GM19023 (cell line): ENCODE results near the gene STEAP4.

Experiments used
- ATAC-seq: cut with Tn5 transposase; IDR thresholded peaks from one replicate; pipeline ENCODE4 v1.9.1; 2021; ENCODE audit warnings: mild to moderate bottlenecking, moderate library complexity; ENCODE audit not compliant: unreplicated experiment

The STEAP4 gene

DNA sequence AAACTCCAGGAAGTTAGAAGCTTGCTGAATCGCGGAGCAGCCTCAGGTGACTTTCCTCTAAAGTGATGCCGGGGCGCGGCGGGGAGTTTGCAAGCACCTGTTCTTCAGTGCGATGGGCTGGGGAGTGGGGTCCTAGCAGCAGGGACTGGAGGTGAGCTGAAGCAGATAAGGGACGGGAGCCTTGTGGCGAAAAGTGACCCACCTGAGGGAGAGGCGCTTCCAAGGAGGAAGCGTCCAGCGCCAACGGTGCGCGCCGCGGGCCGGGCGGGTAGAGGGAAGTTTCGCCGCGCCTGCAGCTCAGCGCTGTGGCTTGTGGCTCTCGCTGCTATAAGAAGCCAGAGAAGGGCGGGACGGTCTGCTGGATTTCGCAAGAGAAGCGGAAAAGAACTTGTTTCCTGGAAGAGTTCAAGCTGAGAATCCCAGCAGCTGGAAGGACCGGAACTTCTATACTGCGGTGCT is at the start of gene STEAP4:
Gene STEAP4 (minus strand): TSS at position 305 of the 459 bp plus-strand sequence. CDS start 22,625 bp downstream, outside the sequence.
- ATAC-seq: no peak

DNA sequence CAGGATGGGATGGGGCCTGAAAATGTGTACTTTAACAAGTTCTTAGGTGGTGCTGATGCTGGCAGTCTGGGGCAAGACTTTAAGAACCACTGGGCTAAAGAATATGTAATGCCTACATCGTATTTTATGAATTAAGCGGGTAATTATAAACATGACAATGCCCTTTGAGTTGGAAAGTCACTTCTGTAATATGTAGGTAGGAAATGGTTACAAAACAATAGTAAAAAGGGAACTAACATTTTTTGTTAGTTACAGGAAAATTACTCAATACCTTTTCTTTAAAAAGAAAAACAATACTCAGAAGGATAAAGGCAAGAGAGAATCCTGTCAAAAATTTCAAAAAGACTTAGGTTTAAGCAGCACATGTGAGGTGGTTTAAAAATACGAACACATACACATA is 48.3 kb upstream of the STEAP4 start:
- no peak for ATAC-seq

DNA sequence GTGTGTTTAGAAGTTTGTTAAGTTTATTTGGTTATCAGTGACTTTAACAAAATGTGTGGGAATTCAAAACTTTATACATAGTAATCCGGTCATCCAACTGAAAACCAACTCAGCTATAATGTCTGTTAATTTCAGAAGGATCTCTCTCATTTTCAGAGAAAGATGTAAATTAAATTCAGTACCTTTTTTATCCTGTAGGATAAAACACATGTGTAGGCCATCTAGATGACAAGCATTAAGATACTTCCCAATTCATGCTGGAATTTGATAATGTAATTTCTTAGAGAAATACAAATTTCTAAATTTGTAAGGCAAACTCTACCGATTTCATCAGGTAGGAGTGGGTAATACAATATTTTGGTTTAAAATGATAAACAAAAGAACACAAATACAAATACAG is 43.4 kb upstream of the STEAP4 start:
- ATAC-seq: no peak

DNA sequence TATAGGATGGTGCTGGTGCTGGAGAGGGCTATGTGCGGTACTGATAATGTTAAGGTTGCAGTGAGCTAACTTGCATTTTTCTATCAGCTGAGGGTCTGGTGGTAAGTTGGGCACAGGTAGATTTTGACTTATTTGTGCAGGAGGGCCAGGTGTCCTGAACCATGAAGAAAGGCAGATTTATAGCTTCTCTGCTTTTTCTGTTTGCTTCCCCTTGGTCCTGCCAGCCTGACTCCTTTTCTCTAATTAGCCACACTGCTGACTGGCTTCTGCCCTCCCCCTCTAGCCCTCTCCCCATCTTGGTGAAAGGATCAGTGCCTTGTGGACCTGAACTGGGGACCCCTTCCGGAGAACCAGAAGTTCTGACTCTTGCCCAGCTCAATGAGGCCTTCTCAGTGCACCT is 40.8 kb upstream of the STEAP4 start:
- no peak for ATAC-seq

DNA sequence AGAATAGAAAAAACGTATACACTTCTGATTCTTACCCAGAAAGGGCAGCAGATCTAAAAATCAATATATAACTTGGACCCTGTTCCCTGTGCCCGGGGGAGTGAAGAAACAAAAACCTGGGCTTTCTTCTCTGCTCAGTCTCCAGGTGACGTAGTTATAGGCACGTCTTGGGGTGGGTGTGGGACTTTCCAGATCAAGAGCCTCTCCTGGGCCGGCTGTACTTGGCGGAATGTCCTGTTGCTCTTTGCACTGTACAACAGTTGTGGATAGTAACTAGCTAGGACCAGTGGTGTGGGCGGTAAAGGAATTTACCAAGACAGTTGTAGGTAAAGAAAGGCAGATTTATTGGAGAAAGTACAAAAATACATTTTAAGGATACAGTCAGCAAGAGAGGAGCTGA is 40.4 kb upstream of the STEAP4 start:
- ATAC-seq: no peak

DNA sequence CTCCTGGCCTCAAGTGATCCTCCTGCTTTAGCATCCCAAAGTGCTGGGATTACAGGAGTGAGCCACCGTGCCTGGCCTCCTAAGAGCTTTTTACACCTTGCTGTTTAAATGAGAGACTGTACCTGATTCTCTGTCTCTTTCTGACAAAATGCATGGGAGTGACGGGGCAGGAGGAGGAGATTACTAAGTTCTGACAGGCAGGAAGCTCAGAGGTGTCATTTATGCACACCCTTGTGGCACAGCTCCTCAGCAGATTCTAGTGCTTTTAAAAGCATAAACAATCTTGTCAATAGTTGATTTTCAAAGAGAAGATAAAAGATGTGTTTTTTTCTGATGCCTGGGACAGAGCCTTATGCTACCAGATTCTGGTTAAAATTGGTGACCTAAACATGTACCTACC is 39.7 kb upstream of the STEAP4 start:
- no peak for ATAC-seq

DNA sequence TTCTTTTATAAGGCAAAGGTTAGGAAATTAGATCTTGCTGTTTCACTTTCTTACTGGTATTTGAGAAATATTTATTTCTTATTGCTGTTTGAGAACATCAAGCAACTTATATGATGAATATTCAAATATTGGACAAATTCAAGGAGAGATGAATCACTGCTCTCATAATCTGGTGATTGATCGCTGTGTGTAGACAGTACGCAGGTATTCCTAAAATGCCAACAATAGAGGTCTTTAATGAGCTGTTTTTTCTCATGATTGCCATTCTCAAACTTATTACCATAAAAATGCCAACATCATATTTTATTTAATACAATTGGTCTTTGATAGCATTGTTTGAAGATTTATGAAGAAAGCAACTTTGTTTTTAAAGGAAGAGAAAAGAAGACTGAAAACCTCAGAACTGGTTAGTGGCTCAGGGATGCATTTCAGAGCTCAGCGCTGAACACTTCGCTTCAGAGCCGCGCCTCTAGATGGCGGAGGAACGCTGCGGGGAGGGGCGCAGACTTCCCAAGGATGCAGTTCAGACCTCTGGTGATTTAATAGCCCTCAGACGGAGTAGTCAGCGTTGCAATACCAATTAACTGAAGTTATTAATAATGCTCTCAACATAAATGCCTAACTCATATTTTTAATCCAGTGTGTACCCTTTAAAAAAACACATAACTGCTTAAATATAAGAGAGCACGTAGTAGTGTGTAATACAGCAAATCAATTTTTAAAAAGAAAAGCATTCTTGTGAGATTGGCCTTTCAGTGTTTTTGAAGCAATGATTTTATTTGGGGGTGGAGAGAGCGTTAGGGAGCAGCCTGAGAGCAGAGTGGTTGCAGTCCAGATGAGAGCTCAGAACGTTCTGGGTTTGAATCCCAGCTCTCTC is 38.5 kb upstream of the STEAP4 start:
- ATAC-seq: no peak

DNA sequence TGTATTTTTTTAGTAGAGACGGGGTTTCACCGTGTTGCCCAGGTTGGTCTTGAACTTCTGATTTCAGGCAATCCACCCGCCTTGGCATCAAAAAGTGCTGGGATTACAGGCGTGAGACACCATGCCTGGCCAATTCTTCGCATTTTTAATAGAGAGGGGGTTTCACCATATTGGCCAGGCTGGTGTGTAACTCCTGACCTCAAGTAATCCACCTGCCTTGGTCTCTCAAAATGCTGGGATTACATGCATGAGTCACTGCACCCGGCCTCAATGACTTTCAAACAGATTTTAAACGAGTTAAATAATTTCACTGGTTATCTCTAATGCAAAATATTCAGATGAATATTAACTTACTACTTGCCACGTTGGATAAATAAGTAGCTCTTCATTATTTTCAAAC is 37.6 kb upstream of the STEAP4 start:
- no peak for ATAC-seq

DNA sequence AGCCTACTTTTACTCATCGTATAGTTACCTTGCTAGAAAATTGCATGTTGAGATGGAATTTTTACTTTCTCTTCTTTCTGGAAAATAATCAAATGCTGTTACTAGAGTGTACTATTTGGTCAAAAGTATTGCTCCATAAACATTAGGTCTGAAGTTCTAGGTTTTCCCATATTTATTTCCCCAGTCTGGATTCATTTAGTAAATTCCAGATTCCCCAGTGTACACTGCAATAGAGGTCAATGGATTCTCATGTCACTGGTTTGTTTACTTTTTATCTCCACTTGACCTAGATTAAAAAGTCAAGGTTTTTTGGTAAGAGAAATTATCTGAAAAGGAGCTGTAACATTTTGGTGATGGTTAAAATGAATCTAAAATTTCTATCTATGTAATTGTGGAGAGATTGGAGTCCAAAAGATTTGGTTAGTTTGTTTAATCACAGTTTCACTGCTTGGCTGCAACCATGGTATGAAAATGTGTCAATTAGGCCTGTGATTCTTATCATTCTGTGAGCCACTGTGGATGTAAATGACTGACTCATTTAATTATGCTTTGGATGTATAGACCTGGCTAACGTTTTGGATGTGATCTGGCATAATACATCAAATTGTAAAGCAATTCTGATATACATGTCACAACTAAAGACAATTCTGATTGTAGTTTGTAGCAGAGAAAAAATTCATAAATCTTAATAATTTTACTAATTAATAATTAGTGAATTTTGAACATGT is 32.7 kb upstream of the STEAP4 start:
- ATAC-seq: no peak

DNA sequence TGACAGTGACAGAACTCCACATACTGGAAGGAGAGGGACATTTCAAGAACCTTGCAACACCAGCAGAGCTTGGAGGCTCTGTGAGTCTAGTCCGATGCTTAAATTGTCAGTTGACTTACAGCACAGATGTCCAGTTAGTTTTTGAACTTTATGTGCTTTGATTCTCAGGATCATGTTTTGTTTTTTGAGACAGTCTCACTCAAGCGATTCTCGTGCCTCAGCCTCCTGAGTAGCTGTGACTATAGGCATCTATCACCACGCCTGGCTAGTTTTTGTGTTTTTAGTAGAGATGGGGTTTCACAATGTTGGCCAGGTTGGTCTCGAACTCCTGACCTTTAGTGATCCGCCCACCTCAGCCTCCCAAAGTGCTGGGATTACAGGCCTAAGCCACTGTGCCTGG is 31.8 kb upstream of the STEAP4 start:
- ATAC-seq: no peak

DNA sequence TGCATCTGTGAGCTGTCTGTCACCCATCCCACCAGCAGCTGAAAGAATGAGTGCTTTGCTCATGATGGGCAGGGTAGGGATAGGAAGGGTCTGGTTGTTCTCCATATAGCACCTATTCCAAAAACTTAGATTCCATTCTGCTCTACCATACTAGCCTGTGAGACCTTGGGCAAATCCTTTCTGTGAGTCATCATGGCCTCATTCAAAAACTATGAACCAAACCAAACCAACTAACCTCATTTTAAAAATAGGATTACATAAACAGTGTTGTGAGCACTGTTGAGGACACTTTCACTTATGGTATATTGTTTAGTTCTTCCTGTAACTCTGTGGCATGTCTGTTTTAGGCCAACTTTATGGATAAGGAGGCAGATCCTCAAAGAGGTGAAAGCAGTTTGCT is 30.9 kb upstream of the STEAP4 start:
- ATAC-seq: no peak

DNA sequence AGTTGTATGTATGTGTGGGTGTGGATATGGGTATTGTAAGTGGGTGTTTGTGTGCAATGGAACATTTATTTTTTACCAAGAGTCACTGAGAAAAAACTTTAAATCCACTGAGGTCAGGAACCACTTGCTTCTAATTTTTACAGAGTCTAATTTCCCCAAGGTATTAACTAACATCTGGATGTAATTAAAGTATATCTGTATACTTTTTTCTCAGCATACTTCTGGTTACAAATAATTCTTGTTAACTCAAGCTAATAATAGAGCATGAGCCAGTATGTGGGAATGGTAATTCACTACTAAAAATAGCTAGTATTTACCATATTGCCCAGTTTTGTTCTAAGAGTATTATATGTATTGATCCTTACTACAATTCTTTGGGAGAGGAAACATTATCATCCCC is 24.6 kb upstream of the STEAP4 start:
- no peak for ATAC-seq

DNA sequence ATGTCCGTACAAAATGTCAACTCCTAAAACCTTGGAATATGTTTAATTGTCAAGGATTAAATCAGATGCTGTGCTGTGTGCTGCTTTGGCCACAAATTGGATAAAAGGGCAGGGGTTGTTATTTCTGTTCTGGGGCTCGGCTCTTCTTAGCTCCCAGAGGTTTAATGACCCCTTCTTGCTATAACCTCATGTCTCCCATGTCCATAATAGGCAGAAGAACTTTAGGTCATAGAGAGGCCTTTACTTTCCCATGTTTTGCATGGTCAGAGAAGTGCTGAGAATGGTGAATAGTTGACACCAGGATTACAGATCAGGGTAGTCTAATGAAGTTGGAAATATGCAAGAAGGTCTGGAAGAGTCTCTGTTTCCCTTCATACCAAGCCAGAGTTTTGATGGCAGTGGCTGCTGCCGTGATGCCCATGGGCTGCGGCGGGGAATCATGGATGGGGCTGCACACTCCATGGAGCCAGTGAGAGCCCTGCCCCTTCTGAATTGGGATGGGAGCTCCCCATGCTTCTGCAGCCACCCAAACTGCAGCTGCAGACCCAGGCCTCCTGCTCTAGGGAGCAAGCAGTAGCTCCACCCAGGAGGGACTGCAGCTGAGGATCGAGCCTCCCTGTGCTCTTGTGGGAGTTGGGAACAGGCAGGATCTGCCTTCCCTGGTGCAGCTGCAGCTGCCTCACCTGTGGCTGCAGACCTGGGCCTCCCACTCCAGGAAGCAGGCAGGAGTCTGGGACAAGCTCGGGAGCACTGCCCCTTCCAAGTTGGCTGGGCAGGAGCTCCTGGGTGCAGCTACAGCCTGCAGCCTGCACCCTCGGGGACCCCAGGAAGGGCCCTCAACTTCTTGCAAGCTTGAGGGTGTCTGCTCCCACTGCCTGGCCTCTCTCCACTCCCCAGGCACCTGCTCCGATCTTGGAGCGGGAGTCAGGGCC is 23.1 kb upstream of the STEAP4 start:
- no peak for ATAC-seq

DNA sequence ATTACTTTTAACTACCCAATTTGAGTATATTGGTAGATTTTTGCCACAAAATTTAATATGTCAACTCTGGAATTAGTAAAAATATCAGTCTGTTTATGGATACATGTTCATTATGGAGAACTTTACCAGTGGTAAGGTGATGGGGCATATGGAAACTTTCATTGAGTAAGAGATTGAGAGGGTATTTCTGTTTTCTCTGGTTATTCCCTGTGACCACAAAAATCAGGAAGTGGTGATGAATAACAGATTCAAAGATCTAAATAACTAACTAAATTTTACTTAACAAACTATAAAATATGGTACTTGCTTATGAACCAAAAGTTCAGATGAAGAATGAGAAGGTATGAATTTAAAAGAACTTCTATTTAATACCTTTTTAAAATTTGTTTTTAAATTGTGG is 22.1 kb upstream of the STEAP4 start:
- no peak for ATAC-seq

DNA sequence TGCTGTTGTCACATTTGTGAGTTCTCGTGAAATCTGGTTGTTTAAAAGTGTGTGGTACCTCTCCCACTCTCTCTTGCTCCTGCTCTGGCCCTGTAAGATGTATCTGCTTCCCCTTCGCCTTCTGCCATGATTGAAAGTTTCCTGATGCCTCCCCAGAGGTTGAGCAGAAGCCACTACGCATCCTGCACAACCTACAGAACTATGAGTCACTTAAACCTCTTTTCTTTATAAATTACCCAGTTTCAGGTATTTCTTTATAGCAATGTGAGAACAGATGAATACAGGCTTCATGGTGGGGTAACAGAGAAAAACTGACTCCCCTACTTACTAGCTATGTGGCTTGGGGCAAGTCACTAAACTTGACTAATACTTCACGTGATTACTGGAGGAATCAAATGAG is 18.0 kb upstream of the STEAP4 start:
- no peak for ATAC-seq

DNA sequence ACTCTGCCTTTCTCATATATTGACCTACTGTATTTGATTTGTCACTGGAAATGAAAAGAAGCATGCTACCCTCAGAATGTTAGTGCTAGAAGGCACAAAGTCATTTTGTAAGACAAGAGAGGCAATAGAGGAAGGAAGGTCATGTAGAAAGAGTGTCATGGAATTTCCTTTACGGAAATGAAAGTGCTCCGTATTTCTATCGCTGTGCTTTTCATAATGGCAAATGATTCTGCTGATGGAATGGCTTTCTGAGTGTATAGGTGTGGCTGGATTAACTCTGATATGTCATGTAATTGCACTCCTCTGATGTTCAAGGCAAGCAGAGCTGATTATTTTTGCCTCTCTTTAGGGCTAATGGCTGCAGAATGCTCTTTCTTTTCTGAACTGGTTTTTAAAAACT is 15.5 kb upstream of the STEAP4 start:
- no peak for ATAC-seq

DNA sequence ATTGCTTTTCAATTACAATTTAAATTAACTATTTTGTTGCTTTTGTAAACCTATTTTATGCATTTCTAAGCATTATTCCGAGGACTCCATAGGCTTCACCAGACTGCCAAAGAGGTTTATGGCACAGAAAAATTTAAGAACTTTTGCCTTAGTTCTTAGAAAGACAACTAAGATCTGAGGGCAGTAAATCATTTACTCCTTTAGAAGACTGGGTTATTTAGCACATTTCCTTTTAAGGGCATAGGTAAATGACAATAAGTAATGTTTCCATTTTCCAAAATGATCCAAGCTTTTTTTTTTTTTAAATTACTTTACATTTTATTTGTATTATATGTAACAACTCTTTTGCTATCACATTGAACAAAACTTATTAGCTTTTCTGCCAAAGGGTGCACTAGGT is 15.0 kb upstream of the STEAP4 start:
- no peak for ATAC-seq

DNA sequence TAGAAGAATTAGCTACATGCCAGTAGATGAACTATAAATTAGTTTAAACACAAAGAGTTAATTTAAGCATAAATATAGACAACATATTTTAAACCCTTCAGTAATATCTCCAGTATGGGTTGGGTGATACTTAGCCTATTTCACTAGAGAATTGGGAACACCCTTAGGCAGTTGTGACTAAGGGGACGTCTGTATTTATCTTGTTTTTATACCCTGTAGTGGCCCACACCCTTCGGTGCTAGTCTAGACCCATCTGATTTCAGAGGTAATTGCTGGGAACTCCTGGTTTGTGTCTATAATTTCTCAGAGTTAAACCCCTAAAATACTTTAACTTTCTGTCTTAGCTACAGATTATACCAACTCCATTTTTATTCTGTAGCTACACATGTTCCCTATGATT is 11.5 kb upstream of the STEAP4 start:
- ATAC-seq: no peak

DNA sequence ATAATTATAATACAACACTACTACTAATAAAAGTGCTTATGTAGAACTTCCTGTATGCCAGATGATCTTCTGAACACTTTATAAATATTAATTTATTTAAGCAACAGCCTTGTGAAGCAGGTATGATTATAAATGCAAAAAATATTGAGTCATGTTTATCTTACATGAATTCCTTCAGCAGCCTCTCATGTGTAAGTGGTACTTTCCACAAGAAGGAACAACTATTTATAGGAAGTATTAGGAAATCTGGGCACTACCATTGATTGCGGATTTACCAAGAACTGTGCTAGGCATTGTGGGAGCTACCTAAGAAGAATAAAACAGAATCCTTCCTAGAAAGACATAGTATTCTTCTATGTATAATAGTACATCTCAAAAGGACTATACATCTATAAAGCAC is 10.7 kb upstream of the STEAP4 start:
- ATAC-seq: no peak

DNA sequence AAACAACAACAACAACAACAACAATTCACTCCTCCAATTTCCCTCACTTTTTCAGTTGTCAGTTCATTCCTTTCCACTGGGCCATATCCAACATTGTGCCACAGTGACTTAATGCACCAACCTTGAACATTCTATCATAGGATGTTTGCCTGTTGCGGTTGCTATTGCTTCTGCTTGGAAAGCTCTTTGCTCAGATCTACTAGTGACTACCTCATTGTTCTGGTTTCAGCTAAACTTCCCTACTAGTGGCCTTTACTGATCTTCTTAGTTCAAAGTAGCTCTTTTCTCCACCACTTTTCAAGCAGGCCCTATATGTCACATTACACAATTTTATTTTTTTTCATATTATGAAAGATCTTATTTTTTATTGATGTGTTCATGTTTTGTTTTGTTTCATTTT is 9.8 kb upstream of the STEAP4 start:
- ATAC-seq: no peak

DNA sequence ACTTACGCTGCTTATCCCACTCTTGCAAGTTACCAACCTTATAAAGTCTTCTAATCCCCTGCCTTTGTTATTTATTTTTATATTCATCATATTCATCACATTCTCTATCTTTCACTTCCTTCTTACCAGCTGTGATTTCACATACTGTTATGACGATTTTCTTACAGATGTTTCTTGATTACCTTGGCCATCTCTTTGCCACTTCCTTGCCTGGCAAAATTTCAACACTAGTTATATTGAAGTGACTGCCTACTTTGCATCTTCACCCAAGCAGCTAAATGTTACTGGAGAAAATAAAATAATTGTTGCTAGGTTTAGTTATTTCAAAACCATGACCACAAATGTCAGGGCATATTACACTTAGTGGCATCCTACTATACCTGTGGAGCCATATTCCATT is 8.8 kb upstream of the STEAP4 start:
- ATAC-seq: no peak
